GM18951 (cell line): Measurements from ENCODE around the gene PDE4DIP.
"Not testable (repeated sequence)": the region's sequence is repeated elsewhere in the genome, so short reads cannot be mapped to it uniquely, and the experiment has no call there.

Experiments
- in situ Hi-C: fragments of 300-500 bp; cut with MboI; formaldehyde crosslinking; loops from one replicate; pipeline ENCODE4 v1.12.0; 2022; ENCODE audit warnings: low sequenced_read_pairs, mixed read lengths, inconsistent platforms; ENCODE audit not compliant: unreplicated experiment

The PDE4DIP gene

GRCh38 chr1:148844220-148844619, at the start of gene PDE4DIP:
Gene PDE4DIP, plus strand, starts transcription at chr1:148844428. Its CDS starts 347 bp downstream, at chr1:148844775.
- in situ Hi-C loops, result not testable (repeated sequence)

GRCh38 chr1:148808268-148808928, 35.8 kb upstream of the PDE4DIP start:
- in situ Hi-C loops, result not testable (repeated sequence)

GRCh38 chr1:148808929-148809283, 35.3 kb upstream of the PDE4DIP start:
- in situ Hi-C loops, result not testable (repeated sequence)

- in situ Hi-C loops, result not testable (repeated sequence)
Measured at GRCh38 chr1:148822180-148822579, 22.0 kb upstream of the PDE4DIP start.

GRCh38 chr1:148823822-148824221, 20.4 kb upstream of the PDE4DIP start:
- in situ Hi-C loops, result not testable (repeated sequence)

- in situ Hi-C loops, result not testable (repeated sequence)
Measured at GRCh38 chr1:148825029-148825428, 19.2 kb upstream of the PDE4DIP start.

- in situ Hi-C loops, result not testable (repeated sequence)
Measured at GRCh38 chr1:148828531-148828930, 15.7 kb upstream of the PDE4DIP start.

GRCh38 chr1:148828962-148829361, 15.3 kb upstream of the PDE4DIP start:
- in situ Hi-C loops, result not testable (repeated sequence)

- in situ Hi-C loops, result not testable (repeated sequence)
Measured at GRCh38 chr1:148829365-148829764, 14.9 kb upstream of the PDE4DIP start.

GRCh38 chr1:148841262-148841661, 3.0 kb upstream of the PDE4DIP start:
- in situ Hi-C loops, result not testable (repeated sequence)

- in situ Hi-C loops, result not testable (repeated sequence)
Measured at GRCh38 chr1:148844651-148845050, 423 bp downstream of the PDE4DIP start.

- in situ Hi-C loops, result not testable (repeated sequence)
Measured at GRCh38 chr1:148845068-148845467, 840 bp downstream of the PDE4DIP start.

- in situ Hi-C loops, result not testable (repeated sequence)
Measured at GRCh38 chr1:148850347-148850746, 6.1 kb downstream of the PDE4DIP start.

GRCh38 chr1:148850840-148851239, 6.6 kb downstream of the PDE4DIP start:
- in situ Hi-C loops, result not testable (repeated sequence)

- in situ Hi-C loops, result not testable (repeated sequence)
Measured at GRCh38 chr1:148851684-148852083, 7.5 kb downstream of the PDE4DIP start.

GRCh38 chr1:148853363-148853762, 9.1 kb downstream of the PDE4DIP start:
- in situ Hi-C loops, result not testable (repeated sequence)

- in situ Hi-C loops, result not testable (repeated sequence)
Measured at GRCh38 chr1:148854063-148854462, 9.8 kb downstream of the PDE4DIP start.

- in situ Hi-C loops, result not testable (repeated sequence)
Measured at GRCh38 chr1:148855367-148855766, 11.1 kb downstream of the PDE4DIP start.

GRCh38 chr1:148860049-148860448, 15.8 kb downstream of the PDE4DIP start:
- in situ Hi-C loops, result not testable (repeated sequence)

GRCh38 chr1:148860579-148861259, 16.5 kb downstream of the PDE4DIP start:
- in situ Hi-C loops, result not testable (repeated sequence)

- in situ Hi-C loops, result not testable (repeated sequence)
Measured at GRCh38 chr1:148862590-148862989, 18.4 kb downstream of the PDE4DIP start.
